WTC11 (cell line): ENCODE data around the gene RHBDL2.

Experiments used
- CTCF ChIP-seq: fragments of 200-600 bp; IDR thresholded peaks from 2 replicates; pipeline ENCODE4 v1.8.0; 2022; ENCODE audit warnings: antibody characterized with exemption
- JUN ChIP-seq: sonication (generic); formaldehyde crosslinking; IDR thresholded peaks from 2 replicates; pipeline ENCODE4 v1.8.0; 2023; ENCODE audit warnings: mild to moderate bottlenecking, missing genetic modification reagents
- NFYB ChIP-seq: sonication (generic); formaldehyde crosslinking; conservative IDR thresholded peaks from 2 replicates; pipeline ENCODE4 v1.8.0; 2022; ENCODE audit warnings: low read depth, missing genetic modification reagents
- SMAD3 ChIP-seq: sonication (generic); formaldehyde crosslinking; IDR thresholded peaks from 2 replicates; pipeline ENCODE4 v1.8.0; 2022; ENCODE audit warnings: missing genetic modification reagents, mild to moderate bottlenecking, borderline replicate concordance
- SP1 ChIP-seq: sonication (generic); formaldehyde crosslinking; conservative IDR thresholded peaks from 2 replicates; pipeline ENCODE4 v1.8.1; 2022; ENCODE audit warnings: missing genetic modification reagents
- TCF7 ChIP-seq: sonication (generic); formaldehyde crosslinking; IDR thresholded peaks from 2 replicates; pipeline ENCODE4 v1.8.0; 2022; ENCODE audit warnings: mild to moderate bottlenecking, low read depth, missing genetic modification reagents, moderate library complexity
- ZBTB21 ChIP-seq: sonication (generic); formaldehyde crosslinking; IDR thresholded peaks from 2 replicates; pipeline ENCODE4 v1.8.1; 2023; ENCODE audit warnings: mild to moderate bottlenecking, missing genetic modification reagents, borderline replicate concordance
- ZNF121 ChIP-seq: sonication (generic); formaldehyde crosslinking; IDR thresholded peaks from 2 replicates; pipeline ENCODE4 v1.8.0; 2023; ENCODE audit warnings: missing genetic modification reagents
- ZNF281 ChIP-seq: sonication (generic); formaldehyde crosslinking; IDR thresholded peaks from 2 replicates; pipeline ENCODE4 v1.8.0; 2023; ENCODE audit warnings: mild to moderate bottlenecking, missing genetic modification reagents
- ZNF396 ChIP-seq: fragments of 250-450 bp; sonication (Bioruptor Pico); IDR thresholded peaks from 2 replicates; pipeline ENCODE4 v1.8.0; 2021; ENCODE audit warnings: mild to moderate bottlenecking, moderate library complexity, borderline replicate concordance
- ZNF423 ChIP-seq: fragments of 250-450 bp; sonication (Bioruptor Pico); IDR thresholded peaks from 2 replicates; pipeline ENCODE4 v2.1.2; 2022; ENCODE audit warnings: mild to moderate bottlenecking, moderate library complexity
- TF ChIP-seq, protein P1 (sequence below): sonication (generic); formaldehyde crosslinking; IDR thresholded peaks from 2 replicates; pipeline ENCODE4 v1.8.0; 2022; ENCODE audit warnings: mild to moderate bottlenecking, missing genetic modification reagents
- TF ChIP-seq, protein P2 (sequence below): sonication (generic); formaldehyde crosslinking; conservative IDR thresholded peaks from 2 replicates; pipeline ENCODE4 v1.8.1; 2022; ENCODE audit warnings: mild to moderate bottlenecking, missing genetic modification reagents

DNA sequence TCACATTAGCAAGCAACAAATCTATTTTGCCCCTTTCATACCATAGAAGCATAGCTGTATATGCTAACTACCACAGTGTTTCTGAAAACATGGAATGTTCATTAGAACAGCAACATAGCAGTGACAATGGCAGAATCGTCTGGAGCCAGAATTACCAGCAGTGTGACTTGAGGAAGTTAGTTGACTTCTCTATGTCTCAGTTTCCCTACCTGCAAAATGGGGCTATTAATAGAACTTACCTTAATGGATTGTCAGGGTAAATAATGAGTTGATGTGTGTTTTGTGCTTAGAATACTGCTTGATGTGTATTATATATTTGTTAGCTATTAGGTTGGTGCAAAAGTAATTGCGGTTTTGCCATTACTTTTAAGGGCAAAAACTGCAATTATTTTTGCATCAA, 45.5 kb downstream of the RHBDL2 start:
- TF ChIP-seq CTCF: no peak
- no peak for TF ChIP-seq ZNF396
- TF ChIP-seq, protein P1, sequence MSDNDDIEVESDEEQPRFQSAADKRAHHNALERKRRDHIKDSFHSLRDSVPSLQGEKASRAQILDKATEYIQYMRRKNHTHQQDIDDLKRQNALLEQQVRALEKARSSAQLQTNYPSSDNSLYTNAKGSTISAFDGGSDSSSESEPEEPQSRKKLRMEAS (CRISPR knock-in tag): no peak
- no peak for TF ChIP-seq JUN (CRISPR knock-in tag)
- TF ChIP-seq ZNF121 (CRISPR knock-in tag): no peak
- TF ChIP-seq ZNF423 (CRISPR knock-in tag): no peak
- TF ChIP-seq NFYB (CRISPR knock-in tag): no peak
- TF ChIP-seq, protein P2, sequence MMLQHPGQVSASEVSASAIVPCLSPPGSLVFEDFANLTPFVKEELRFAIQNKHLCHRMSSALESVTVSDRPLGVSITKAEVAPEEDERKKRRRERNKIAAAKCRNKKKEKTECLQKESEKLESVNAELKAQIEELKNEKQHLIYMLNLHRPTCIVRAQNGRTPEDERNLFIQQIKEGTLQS (CRISPR knock-in tag): no peak
- TF ChIP-seq SMAD3 (CRISPR knock-in tag): no peak
- TF ChIP-seq ZBTB21 (CRISPR knock-in tag): no peak
- TF ChIP-seq ZNF281: no peak
- TF ChIP-seq TCF7 (CRISPR knock-in tag): no peak
- TF ChIP-seq SP1 (CRISPR knock-in tag): no peak
